Measurements from ENCODE around the gene SPRY4. TPM values are rescaled to one million over a fixed set of nuclear protein-coding genes. Genes with fewer than 3 reads are reported as not detected.
A peak's percentile ranks its signal among the peaks of the same experiment; 100 is the strongest.

SPRY4 gene
- total RNA-seq, 2 experiments from 2014 or later: 0.09 to 0.14 TPM

DNA sequence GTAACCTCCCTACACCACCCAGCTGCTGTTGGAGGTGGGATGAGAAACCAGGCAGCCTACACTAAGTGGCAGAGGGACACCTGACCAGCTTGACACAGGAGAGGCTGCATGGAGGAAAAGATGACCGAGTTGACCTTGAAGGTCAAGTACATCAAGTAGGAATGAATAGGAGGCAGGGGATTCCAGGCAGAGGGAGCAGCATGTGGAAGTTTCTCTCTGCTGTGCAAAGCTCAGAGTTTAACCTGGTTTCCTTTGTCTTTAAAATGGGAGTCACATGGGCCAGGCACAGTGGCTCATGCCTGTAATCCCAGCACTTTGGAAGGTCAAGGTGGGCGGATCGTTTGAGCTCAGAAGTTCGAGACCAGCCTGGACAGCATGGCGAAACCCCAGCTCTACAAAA lies 32.6 kb downstream of the SPRY4 start:
- Mint-ChIP-seq H3K4me1 (peaks cover 11% of the 10 kb centered on the region), H3K27me3 (peaks cover 8% of the 10 kb centered on the region), H3K36me3 (no peaks in the 10 kb centered on the region), H3K4me3 (no peak overlapping the region), H3K9me3 (ENCODE audit: low read depth) (no peaks in the 10 kb centered on the region), H3K27ac (no peak overlapping the region)
- ATAC-seq (no peak), DNase-seq (no peak)
- CTCF ChIA-PET: no interaction called here

DNA sequence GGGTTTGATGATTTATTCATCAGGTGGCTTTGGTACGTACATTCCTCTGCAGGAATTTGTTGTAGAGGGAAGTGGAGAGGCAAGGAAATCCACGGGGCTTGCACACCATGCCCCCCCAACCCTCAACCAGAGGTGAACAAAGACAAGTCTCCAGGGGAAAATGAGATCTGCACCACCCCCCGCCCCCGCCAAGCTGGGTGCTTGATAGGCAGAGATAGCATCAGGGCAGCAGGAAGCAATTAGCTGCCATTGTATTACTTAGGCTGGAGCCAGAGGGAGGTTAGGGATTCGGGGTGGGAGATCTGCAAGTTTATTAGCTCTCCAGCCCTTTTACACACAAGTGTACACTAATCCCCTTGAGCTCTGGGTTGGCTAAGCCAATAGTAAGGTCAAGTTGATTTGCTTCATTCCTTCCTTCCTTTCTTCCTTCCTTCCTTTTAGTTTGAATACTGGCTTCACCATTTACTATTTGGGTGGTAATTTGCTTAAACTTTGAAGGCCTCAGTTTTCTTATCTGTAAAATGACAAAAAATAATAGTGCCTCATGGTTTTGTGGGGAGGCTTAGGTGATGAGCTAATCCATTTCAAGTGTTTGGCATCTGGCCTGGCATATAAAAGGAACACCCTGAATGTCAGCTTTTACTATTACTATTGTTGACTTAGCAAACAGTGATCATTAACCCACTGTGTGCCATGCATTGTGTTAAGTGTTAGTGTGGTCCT lies 34.1 kb downstream of the SPRY4 start:
- Mint-ChIP-seq H3K9me3 (ENCODE audit: low read depth) (no peaks in the 10 kb centered on the region), H3K27ac (no peak overlapping the region), H3K36me3 (no peaks in the 10 kb centered on the region), H3K4me3 (no peak overlapping the region), H3K27me3 (peaks cover 2% of the 10 kb centered on the region), H3K4me1 (peaks cover 12% of the 10 kb centered on the region)
- ATAC-seq (no peak), DNase-seq (no peak)
- CTCF ChIA-PET: no interaction called here

DNA sequence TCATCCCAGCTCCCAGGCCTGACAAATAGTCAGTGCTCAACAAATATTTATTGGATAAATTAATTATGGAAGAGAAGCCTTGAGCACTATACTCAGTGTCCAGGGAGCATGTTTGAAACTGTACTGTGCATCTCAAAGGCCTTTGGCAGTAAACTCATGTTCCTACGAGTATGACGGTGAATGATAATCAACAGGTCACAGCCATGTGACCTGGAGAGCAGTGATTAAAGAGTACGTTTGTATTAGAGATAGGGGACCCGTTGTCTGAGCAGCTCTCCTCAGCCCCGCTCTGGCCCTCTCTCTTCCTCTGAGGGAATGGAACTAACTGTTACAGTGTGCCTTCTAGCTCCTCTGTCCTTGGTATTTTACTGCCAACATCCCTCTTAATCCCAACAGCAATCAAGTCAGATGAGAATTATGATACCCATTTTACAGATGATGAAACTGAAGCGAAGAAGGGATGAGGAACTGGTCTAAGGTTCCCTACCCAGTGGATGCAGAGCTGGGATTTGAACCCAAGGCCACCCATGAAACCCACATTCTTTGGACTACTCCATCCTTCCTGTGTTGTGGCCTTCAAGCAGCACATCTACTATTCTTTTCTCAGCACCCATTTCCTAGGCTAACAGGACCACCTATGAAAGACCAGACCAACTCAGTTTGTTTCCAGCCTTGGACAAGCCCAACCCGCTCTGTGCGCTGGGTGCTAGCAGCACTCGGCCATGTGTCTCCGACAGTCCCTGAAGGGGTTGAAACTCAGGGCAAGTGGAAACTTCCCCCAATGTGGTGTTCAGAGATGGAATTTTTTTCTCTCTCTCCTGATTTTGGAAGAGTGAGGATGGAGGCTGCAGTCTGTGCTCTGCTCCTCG lies 34.9 kb downstream of the SPRY4 start:
- H3K4me3 Mint-ChIP-seq: no peak overlapping the region
- peaks cover 2% of the 10 kb centered on the region for H3K27me3 Mint-ChIP-seq
- CTCF ChIA-PET: no interaction called here
- H3K4me1 Mint-ChIP-seq: peaks cover 12% of the 10 kb centered on the region
- DNase-seq (no peak), ATAC-seq (no peak)
- no peaks in the 10 kb centered on the region for H3K36me3 Mint-ChIP-seq
- H3K27ac Mint-ChIP-seq: no peak overlapping the region
- no peaks in the 10 kb centered on the region for H3K9me3 Mint-ChIP-seq (ENCODE audit: low read depth)

DNA sequence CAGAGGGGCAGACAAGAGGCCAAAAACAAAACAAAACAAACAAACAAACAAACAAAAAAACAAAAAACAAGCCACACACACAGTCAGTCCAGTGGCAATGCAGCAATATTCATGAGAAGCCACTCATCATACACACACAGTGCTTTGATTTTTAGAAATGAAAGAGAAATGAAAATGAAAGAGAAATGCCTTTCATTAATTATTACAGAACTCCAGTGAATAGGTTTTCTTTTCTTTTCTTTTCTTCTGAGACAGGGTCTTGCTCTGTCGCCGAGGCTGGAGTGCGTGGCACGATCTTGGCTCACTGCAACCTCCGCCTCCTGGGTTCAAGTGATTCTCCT lies 36.9 kb downstream of the SPRY4 start:
- Mint-ChIP-seq H3K4me3 (no peak overlapping the region), H3K27ac (no peak overlapping the region), H3K4me1 (peaks cover 12% of the 10 kb centered on the region), H3K27me3 (no peaks in the 10 kb centered on the region), H3K36me3 (no peaks in the 10 kb centered on the region), H3K9me3 (ENCODE audit: low read depth) (no peaks in the 10 kb centered on the region)
- ATAC-seq (no peak), DNase-seq (no peak)
- CTCF ChIA-PET: interaction anchor here (1.0 kb wide), 1 partner anchor 14 kb away, joined by 3 read pairs; no protein-coding TSS in a partner anchor

DNA sequence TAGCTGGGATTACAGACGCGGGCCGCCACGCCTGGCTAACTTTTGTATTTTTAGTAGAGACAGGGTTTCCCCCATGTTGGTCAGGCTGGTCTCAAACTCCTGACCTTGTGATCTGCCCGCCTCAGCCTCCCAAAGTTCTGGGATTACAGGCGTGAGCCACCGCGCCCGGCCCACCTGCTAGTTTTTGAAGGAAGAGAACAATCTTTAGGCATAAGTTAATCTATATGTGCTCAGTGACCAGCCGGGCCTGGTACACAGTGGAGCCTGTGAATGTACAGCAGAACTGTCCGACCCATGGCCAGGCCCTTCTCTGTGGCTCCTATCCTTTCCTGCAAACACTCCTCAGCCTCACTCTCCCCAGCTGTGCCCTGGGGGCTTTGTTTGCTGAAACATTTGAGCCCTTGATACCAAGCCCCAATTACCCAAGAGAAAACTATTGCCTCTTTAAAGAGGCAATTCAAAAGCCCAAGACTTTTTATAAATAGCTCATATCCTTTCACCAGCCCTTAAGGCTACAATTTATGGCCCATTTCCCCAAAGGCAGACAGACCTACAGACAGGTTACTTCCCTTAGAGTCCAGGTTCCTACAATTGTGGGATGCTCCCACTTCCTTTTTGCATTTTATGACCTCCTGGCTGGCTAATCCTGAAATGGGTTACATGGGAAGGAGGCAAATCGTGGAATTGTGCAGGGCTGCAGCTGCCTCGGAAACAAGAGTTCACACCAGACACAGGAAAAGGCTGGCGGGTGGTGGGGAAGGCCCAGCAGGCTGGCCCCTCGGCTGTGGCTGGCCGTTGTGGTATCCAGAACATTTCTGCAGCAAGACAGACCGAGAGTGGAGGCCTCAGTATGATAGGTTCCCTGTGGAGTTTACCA lies 37.5 kb downstream of the SPRY4 start:
- ATAC-seq (peak; percentile 27), DNase-seq (no peak)
- CTCF ChIA-PET: no interaction called here
- Mint-ChIP-seq H3K36me3 (no peaks in the 10 kb centered on the region), H3K4me3 (no peak overlapping the region), H3K27ac (no peak overlapping the region), H3K27me3 (no peaks in the 10 kb centered on the region), H3K4me1 (peaks cover 12% of the 10 kb centered on the region), H3K9me3 (ENCODE audit: low read depth) (no peaks in the 10 kb centered on the region)

DNA sequence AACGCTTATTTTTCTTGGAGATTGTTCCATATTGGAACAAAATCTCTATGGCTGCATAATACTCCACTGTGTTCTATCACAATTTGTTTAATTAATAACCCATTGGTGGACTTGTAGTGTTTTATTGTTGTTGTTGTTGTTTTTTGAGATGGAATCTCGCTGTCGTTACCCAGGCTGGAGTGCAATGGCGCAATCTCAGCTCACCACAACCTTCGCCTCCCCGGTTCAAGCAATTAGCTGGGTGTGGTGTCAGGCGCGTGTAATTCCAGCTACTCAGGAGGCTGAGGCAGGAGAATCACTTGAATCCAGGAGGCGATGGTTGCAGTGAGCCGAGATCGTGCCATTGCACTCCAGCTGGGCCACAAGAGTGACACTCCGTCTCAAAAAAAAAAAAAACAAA lies 38.7 kb downstream of the SPRY4 start:
- CTCF ChIA-PET: no interaction called here
- no peaks in the 10 kb centered on the region for H3K27me3 Mint-ChIP-seq

DNA sequence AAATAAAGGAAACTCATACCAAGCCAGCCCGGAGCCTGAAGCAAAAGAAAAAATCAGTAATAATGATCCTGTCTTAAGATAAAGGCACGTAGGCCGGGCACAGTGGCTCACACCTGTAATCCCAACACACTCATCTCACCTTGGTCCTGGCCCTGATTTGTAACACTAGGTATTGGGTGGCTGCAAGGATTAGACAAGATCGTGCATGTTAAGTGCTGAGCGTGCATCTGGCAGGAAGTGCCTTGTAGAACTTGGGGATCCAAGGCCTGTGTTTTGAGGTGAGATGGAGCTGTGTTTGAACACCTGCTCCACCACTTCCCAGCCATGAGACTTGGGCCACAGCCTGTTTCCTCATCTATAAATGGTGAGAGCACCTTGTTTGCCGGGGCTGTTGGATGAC lies 41.5 kb downstream of the SPRY4 start:
- H3K4me1 Mint-ChIP-seq: peaks cover 8% of the 10 kb centered on the region
- ATAC-seq (no peak), DNase-seq (no peak)
- no peak overlapping the region for H3K27ac Mint-ChIP-seq
- no peaks in the 10 kb centered on the region for H3K9me3 Mint-ChIP-seq (ENCODE audit: low read depth)
- no peak overlapping the region for H3K4me3 Mint-ChIP-seq
- no peaks in the 10 kb centered on the region for H3K36me3 Mint-ChIP-seq
- H3K27me3 Mint-ChIP-seq: no peaks in the 10 kb centered on the region
- CTCF ChIA-PET: no interaction called here

More for the DNA sequence above, 38.7 kb downstream of the SPRY4 start:
- ATAC-seq (no peak), DNase-seq (no peak)
- no peak overlapping the region for H3K27ac Mint-ChIP-seq
- H3K36me3 Mint-ChIP-seq: no peaks in the 10 kb centered on the region
- no peaks in the 10 kb centered on the region for H3K9me3 Mint-ChIP-seq (ENCODE audit: low read depth)
- peaks cover 12% of the 10 kb centered on the region for H3K4me1 Mint-ChIP-seq
- no peak overlapping the region for H3K4me3 Mint-ChIP-seq

DNA sequence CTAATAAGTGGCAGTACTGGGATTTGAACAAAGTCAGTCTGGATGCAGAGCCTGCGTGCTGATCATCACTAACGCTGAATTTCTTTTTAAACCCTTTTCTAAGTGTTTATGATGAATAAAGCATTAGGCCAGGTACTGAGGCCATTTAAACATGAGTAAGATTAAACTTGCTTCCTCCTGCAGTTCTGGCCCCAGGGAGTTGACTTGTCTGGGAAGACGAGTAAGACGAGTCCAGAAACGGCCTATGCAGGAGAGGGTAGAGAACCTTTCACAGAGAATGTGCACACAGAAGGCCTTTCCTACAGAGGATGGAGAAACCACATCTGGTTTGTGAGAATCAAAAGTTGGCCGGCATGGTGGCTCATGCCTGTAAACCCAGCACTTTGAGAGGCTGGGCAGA lies 42.9 kb downstream of the SPRY4 start:
- Mint-ChIP-seq H3K4me3 (no peak overlapping the region), H3K9me3 (ENCODE audit: low read depth) (no peaks in the 10 kb centered on the region), H3K36me3 (no peaks in the 10 kb centered on the region), H3K4me1 (no peaks in the 10 kb centered on the region), H3K27ac (no peak overlapping the region), H3K27me3 (no peaks in the 10 kb centered on the region)
- DNase-seq (no peak), ATAC-seq (no peak)
- CTCF ChIA-PET: no interaction called here

DNA sequence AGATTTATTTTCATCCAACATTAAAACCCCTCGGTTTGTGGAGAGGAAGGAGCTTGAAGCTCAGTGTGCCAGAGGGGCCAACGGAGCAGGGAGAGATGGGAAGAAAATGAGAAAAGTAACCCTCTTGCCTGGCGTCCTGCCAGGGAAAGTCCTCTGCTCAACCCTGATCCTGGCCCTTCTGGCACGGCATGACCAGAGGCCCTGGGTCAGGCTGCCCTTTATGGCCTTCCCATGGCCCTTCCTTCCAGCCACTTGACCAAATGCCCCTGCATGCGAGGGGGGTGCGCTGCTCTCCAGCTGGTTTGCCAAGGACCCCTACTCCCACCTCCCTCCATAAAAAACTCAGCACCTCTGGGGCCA lies 43.8 kb downstream of the SPRY4 start:
- H3K27me3 Mint-ChIP-seq: no peaks in the 10 kb centered on the region
- H3K27ac Mint-ChIP-seq: no peak overlapping the region
- no peaks in the 10 kb centered on the region for H3K36me3 Mint-ChIP-seq
- no peaks in the 10 kb centered on the region for H3K9me3 Mint-ChIP-seq (ENCODE audit: low read depth)
- DNase-seq (no peak), ATAC-seq (no peak)
- no peak overlapping the region for H3K4me3 Mint-ChIP-seq
- CTCF ChIA-PET: no interaction called here
- no peaks in the 10 kb centered on the region for H3K4me1 Mint-ChIP-seq

DNA sequence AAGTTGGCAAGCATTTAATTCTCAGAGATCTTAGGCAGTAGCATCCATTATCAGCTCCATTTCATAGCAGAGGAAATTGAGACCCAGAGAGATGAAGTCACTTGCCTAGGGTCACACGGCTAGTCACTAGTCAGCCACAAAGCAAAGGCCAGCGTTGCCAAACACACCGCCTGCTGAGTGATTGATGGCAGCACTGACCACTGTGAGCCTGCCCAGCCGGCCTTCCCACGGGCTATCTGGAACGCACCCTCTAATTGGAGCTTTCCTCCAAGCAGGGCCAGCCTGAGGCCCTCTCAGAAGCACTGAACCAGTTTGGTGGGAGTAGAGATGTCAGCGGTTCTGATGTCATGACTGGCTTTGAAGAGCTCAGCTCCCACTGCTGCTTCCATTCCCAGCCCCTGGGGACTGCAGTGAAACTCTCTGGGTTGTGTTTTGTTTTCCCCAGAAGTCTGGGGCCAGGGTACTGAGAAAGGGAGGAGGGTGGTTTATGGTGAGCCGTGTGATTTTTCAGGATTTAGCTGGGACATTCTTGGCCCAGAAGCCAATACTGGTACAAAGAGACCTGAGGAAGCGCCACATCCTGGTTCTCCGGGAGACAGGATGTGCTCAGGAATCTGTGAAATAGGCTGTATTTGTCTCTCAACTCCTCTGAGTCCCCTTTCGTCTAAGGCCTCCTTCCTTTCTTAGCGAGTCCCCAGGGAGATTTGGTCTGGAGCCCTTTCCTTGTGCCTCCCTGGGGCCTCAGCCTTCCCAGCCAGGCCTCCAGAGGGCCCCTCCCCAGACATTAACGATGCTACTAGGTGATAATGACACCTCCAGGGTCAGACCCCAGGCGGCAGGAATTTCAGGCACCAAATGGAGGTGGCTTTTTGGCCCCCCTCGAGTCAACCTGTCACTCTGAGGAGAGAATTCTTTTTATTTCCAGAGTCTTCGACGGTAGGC lies 44.5 kb downstream of the SPRY4 start:
- ATAC-seq (no peak), DNase-seq (no peak)
- H3K27ac Mint-ChIP-seq: no peak overlapping the region
- H3K4me1 Mint-ChIP-seq: no peaks in the 10 kb centered on the region
- H3K27me3 Mint-ChIP-seq: no peaks in the 10 kb centered on the region
- CTCF ChIA-PET: no interaction called here
- H3K36me3 Mint-ChIP-seq: no peaks in the 10 kb centered on the region
- H3K4me3 Mint-ChIP-seq: no peak overlapping the region
- no peaks in the 10 kb centered on the region for H3K9me3 Mint-ChIP-seq (ENCODE audit: low read depth)

DNA sequence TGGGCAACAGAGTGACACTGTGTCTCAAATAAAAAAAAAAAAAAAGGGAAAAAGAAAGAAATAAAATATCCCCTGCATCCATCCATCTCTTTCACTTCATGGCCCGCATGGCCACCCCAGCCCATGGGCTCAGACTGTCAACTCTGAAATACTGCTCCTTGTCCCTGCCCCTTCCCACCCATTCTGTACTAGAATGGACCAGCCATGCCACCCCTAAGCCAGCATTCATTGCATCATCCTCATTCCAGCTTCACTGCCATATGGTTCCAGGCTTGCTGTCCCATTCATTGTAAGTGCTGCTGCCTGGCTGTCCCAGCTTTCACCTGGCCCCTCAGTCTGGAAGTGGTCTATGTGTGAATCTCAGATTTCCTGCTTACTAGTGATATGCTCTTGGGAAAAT lies 46.2 kb downstream of the SPRY4 start:
- H3K27me3 Mint-ChIP-seq: no peaks in the 10 kb centered on the region
- no peaks in the 10 kb centered on the region for H3K9me3 Mint-ChIP-seq (ENCODE audit: low read depth)
- no peak overlapping the region for H3K4me3 Mint-ChIP-seq
- DNase-seq (no peak), ATAC-seq (no peak)
- CTCF ChIA-PET: no interaction called here
- H3K4me1 Mint-ChIP-seq: no peaks in the 10 kb centered on the region
- no peaks in the 10 kb centered on the region for H3K36me3 Mint-ChIP-seq
- no peak overlapping the region for H3K27ac Mint-ChIP-seq

DNA sequence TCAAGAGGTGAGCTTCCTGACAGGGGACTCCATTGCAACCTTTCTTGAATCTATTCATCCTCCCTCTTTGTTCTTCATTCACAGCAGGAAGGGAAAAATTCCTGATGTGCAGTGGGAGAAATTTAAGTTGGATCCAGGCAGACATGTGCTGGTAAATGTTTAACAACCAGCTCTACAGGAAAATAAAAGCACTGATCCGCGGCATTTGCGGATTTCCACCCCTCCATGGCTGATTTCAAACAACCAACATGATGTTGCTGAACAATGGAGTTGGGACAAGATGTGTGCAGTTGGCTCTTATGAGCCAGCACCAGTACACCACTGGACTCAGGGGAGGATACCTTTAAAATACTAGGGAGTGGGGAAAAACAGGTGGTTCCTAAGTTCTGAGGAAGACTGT lies 47.0 kb downstream of the SPRY4 start:
- Mint-ChIP-seq H3K27ac (no peak overlapping the region), H3K4me1 (no peaks in the 10 kb centered on the region), H3K9me3 (ENCODE audit: low read depth) (no peaks in the 10 kb centered on the region), H3K36me3 (no peaks in the 10 kb centered on the region), H3K27me3 (no peaks in the 10 kb centered on the region), H3K4me3 (no peak overlapping the region)
- DNase-seq: no peak
- ATAC-seq: no peak
- CTCF ChIA-PET: no interaction called here

DNA sequence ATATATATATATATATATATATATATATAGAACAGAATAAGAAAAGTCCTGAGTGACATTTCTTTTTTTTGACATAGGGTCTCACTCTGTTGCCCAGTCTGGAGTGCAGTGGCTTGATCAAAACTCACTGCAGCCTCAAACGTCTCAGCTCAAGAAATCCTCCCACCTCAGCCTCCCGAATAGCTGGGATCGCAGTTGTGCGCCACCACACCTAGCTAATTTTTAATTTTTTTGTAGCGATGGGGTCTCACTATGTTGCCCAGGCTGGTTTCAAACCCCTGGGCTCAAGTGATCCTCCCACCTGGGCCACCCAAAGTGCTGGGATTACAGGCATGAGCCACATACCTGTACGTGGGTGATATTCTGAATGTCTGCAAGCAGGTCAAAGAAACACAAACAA lies 48.3 kb downstream of the SPRY4 start:
- H3K36me3 Mint-ChIP-seq: no peaks in the 10 kb centered on the region
- ATAC-seq (no peak), DNase-seq (no peak)
- H3K27me3 Mint-ChIP-seq: no peaks in the 10 kb centered on the region
- CTCF ChIA-PET: no interaction called here
- no peaks in the 10 kb centered on the region for H3K9me3 Mint-ChIP-seq (ENCODE audit: low read depth)
- no peak overlapping the region for H3K4me3 Mint-ChIP-seq
- no peaks in the 10 kb centered on the region for H3K4me1 Mint-ChIP-seq
- no peak overlapping the region for H3K27ac Mint-ChIP-seq
